Stimulated activated CD8-positive, alpha-beta memory T cell treated with anti-CD3 and anti-CD28 coated beads, Interleukin-4, amount 100 ng/mL, for 1 hour (primary cell): ENCODE data around the gene AGTPBP1.
A peak's percentile ranks its signal among the peaks of the same experiment; 100 is the strongest.
"Not testable (repeated sequence)": the region's sequence is repeated elsewhere in the genome, so short reads cannot be mapped to it uniquely, and the experiment has no call there.

ENCODE experiments used
- DNase-seq, 2 donors: peaks; one replicate each; pipeline ENCODE4 v3.0.0-alpha.2; 2020; ENCODE audit warnings: low read depth in 2 of 2, low spot score in 1 of 2

The AGTPBP1 gene

DNA sequence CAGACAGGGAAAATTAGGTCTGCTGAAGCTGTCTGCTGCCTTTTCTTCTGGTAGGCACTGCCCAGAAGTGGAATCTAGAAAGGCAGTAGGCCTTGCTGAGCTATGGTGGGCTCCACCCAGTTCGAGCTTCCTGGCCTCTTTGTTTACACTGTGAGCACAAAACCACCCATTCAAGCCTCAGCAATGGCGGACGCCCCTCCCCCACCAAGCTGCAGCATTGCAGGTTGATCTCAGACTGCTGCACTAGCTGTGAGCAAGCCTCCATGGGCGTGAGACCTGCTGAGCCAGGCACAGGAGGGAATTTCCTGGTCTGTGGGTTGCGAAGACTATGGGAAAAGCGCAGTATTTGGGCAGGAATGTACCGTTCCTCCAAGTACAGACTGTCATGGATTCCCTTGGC, 18.5 kb downstream of the AGTPBP1 start:
- peak in 1 of 2 donors; percentile 17 for DNase-seq

DNA sequence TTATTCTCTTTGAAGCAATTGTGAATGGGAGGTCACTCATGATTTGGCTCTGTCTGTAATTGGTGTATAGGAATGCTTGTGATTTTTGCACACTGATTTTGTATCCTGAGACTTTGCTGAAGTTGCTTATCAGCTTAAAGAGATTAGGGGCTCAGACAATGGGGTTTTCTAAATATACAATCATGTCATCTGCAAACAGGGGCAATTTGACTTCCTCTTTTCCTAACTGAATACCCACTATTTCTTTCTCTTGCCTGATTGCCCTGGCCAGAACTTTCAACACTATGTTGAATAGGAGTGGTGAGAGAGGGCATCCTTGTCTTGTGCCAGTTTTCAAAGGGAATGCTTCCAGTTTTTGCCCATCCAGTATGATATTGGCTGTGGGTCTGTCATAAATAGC, 22.3 kb downstream of the AGTPBP1 start:
- DNase-seq, result not testable (repeated sequence)

DNA sequence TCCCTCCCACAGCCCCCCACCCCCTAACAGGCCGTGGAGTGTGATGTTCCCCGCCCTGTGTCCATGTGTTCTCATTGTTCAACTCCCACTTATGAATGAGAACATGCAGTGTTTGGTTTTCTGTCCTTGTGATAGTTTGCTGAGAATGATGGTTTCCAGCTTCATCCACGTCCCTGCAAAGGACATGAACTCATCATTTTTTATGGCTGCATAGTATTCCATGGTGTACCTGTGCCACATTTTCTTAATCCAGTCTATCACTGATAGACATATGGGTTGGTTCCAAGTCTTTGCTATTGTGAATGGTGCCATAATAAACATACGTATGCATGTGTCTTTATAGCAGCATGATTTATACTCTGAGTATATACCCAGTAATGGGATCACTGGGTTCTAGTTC, 23.9 kb downstream of the AGTPBP1 start:
- DNase-seq, result not testable (repeated sequence)

DNA sequence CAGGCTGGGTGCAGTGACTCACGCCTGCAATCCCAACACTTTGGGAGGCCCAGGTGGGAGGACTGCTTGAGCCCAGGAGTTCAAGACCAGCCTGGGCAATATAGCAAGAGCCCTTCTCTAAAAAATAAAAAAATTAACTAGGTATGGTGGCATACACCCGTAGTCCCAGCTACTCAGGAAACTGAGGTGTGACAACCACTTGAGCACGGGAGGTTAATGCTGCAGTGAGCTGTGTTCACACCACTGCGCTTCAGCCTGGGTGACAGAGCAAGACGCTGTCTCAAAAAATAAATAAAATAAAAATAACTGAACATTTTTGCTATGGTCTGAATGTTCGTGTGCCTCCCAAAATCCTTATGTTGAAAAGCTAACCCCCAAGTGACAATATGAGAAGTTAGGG, 24.5 kb downstream of the AGTPBP1 start:
- no peak for DNase-seq

DNA sequence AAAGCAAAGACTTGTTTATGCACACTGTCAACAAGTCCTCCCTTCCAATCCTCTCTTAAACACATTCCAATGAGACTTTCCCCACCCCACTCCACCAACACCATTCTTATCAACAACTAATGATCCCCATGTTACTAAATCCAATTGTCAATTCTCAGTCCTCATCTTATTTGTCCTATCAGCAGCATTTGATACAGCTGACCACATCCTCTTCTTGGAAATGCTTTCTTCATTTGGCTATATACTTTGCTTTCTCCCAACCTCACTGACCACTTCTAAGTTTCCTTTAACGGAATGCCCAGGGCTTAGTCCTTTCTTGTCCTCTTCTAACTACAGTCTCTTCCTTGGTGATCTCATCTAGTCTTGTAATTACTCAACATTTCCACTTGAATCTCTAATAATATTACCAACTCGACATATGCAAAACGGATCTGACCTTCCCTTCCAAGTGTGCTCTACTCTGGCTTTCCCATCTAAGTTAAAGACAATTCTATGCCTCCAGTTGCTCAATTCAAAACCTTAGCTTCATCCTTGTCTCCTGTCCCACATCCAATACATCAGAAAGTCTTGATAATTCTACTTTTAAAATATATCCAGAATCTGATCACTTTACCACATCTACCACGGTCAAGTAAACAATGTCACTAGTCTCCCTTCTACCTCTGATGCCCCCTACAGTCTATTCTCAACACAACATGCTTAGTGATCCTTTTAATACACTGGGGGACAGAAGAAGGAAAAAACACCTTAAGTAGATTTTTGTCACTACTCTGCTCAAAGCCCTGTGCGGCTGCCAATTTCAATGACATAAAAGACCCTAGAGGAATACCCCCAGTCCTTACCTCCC, 25.5 kb downstream of the AGTPBP1 start:
- no peak for DNase-seq

DNA sequence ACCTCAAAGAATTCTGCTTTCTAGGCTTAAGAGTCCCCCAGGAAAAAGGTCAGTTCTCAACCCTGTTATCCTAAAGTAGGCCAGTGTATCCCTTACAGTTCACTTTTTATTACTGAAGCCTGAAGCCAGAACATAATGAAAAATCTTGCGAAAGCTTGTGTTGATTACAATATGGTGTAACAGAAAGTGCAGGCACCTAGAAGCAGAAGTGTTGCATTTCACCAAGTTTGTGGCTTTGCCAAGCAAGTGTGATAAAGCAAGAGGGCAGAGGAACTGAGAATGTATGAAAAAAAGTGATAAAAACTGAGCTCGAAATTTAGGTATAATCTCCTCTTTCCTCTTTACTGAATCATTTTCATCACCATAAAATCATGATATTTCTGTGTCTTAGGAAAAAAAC, 26.2 kb downstream of the AGTPBP1 start:
- no peak for DNase-seq

DNA sequence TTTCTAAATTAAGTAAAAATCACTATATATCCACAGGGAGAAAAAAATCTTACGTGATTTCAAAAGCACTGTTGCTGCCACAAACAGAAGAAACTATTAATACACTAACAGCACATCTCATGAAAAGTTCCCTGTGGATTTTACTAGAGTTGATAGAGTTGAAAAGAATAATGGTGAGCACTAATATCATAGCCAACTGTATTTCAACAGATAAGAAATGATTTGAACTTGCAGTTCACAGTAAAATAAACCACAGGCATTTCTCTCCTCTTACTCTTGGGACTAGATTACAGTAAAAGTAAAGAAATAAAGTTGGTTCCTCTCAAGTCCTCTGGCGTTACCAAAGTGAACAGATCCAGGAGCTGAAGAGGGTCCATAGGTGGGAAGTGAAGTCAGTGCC, 27.9 kb downstream of the AGTPBP1 start:
- DNase-seq, result no peak

DNA sequence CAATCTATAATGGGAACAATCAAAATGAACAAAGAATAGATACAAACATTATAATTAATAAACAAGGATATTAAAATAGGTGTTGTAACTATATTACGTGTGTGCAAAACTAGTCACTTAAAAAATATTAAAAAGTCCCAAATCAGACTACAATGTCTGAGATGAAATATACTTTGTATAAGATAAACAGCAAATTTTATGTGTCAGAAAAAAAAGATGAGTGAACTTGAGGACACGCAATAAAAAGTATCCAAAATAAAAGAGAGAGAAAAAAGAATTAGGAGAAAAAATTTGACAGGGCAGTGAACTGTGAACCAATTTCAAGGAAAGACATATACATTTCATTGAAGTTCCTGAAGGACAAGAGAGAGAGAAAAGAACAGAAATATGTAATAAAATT, 37.0 kb downstream of the AGTPBP1 start:
- DNase-seq, result no peak

DNA sequence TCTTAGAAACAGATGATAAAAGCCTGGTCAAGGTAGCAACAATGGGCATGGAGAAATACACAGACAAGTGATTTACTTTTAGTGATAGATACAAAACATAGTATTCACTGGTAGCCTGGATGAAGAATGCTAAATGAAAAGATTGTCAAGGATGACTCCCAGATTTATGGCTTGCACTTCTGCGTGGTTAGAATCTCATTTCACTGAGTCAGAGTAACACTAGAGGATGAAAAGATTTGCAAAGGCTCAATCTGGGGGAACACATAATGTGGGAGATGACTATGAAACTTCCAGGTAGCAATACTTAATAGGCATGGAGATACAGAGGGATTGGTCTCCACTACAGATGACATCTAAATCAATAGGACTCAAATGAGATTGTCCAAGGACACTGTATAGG, 38.4 kb downstream of the AGTPBP1 start:
- DNase-seq, result no peak

DNA sequence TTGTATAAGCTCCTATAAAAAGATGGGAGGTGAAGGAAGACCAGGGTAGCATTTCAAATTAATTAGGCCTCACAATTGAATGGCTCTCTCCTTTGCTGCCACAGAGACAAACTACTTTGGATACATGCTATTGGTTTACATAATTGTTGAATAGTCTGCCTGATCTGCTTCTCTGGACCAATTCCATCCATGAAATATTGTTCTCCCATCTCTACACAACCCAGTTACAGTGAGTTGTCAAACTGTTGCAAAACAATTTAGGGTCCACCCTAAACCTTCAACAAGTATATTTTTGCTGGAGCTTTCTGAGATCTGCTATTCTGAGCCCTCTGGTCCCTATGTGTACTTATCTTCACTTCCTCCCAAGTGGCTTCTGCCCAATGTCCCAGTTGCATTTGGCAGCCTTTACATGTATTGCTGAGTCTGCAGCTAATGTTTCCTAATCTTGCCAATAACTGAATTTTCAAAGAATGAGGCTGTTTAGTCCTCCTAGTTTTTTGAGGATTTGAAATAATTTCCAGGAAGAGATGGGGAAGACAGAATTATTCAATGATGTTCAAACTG, 38.9 kb downstream of the AGTPBP1 start:
- DNase-seq, result no peak

DNA sequence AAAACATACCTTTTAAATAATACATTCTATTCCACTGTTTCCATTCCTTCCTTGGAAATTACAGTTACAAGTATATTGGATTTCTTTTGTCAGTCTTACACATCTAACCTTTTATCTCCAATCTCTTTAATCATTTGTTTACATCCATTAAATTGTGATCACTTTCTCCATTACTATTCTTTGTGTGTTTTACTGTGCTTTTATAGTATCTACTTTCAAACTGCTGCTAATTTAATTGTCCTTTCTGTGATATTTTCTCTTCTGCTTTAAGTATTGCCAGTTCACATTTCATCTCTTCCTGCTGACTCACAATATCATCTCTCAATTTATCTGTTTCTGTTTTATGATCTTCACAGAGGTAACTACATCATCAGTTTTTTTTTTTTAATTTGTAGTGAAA, 39.6 kb downstream of the AGTPBP1 start:
- no peak for DNase-seq

DNA sequence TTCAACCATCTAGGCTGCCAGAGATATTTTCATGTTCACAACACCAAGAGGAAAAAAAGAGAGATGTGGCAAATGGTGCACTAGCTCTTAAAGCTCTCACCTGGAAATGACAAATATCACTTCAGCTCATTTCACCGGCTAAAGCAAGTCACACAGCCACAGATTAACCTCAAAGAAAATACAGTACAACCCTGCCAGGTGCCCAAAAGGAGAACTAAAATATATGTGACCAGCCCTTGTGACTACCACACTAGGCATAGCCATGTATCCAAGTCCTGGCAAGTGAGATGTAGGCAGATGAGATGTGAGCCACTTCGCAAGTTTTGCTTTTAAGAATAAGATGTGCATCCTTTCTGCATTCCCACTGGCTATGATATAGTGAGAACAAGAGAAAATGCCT, 41.4 kb downstream of the AGTPBP1 start:
- no peak for DNase-seq

DNA sequence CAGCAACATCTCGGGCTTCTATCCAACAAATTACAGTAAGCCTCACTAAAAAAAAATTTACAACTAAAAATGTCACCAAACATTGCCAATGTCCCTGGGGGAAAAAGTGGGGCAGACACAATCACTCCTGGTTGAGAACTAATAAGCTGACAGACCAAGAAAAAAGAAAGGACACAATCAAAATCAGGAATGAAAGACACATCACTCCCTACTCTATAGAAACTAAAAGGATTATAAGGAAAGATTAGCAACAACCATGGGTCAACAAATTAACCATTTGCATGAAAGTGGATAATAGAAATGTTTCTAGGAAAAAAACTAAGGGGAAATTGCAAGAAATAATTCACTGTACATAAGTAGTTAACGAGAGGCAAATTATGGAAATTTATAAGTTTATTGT, 53.4 kb downstream of the AGTPBP1 start:
- DNase-seq, result no peak

DNA sequence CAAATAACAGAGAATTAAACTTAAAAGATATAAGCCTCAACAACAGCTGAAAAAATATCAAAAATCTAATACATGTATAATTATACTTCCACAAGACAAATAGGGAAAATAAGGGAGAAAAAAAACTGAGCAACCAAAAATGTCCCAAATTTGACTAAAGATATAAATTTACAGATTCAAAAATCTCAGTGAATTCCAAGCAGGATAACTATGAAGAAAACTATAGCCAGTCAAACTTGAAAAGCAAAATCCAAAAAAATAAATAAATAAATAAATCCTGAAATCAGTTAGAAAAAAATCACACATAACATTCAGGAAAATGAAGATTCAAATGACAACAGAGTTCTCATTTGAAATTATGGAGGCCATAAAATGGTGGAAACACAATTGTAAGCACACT, 56.7 kb downstream of the AGTPBP1 start:
- DNase-seq, result no peak

DNA sequence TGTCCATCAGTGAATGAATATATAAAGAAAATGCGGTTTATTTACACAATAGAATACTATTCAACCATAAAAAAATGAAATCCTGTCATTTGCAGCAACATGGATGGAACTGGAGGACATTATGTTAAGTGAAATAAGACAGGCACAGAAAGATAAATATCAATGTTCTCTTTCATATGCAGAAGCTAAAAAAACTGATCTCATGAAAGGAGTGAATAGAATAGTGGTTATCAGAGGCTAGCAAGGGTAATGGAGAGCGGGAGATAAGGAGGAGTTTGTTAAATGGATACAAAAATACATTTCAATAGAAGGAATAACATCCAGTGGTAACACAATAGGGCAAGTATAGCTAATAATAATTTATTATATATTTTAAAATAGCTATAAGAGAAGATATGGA, 65.0 kb downstream of the AGTPBP1 start:
- no peak for DNase-seq

DNA sequence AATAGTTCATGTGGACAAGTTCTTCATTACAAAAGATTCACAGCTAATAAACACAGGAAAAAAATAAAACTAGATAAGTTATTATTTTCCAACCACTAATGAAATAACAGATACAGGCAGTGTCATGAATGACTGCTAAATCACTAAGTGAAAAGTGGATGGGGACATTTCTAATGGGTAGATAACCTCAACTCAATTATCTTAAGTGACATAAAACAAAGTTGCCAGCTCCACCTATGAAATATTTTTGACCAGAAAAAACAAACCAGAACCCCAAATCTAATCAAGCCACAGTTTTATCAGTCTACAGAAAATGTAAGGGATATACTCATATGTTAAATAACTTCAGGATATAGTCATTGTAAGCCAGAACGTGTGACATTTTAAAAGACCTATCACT, 74.4 kb downstream of the AGTPBP1 start:
- DNase-seq, result no peak

DNA sequence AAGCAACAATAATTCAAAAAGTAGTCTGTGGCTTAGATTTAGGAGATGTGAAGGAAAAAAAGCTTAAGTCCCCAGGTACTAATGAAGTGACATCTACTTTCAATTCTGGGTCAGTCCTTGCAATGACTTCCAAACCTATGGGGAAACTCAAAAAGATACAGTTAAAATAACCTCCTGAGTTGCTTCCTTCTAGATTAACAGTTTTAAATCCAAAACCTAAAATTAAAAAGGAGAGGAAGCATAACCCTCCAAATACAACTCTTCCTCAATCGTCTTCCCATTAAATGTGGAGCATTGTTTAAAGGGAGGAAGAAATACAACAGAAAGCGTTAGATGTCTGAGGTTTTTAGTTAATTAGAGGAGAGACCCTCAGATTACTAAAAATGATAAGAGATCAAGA, 75.7 kb downstream of the AGTPBP1 start:
- no peak for DNase-seq

DNA sequence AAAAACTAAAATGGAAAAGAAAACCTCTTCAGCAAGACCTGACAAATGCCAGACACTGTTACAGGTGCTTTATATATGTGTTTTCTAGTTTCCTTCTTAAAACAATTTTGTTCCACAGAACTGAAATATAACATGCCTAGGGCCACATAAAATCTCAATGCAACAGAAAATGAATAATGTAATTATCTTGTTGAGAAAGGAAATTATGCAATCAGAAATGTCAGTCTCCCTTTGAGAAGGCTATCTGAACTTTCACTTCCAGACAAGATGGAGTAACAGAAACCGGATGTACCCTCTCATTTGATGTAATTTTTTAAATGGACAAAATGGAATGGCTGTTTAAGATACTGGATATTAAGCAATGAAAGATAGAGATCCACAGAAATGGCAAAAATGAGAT, 79.2 kb downstream of the AGTPBP1 start:
- DNase-seq, result no peak

DNA sequence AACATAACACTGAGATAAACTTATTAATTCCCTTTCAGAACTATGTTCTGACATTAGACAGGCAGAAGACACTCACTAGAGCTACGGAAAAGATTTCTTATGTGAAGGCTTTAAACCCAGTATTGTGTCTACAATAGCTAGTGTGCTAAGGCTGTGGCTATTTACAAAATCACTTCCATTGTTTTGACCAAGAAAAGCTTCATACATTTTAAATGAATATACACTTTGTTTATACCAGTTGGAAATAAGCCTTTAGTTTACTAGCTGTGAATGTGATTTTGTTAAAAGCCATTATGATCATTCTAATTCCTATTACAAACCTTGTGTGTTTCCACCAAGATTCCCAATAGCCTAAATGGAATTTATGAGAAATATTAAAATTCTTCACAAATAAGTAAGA, 83.0 kb downstream of the AGTPBP1 start:
- DNase-seq, result no peak

DNA sequence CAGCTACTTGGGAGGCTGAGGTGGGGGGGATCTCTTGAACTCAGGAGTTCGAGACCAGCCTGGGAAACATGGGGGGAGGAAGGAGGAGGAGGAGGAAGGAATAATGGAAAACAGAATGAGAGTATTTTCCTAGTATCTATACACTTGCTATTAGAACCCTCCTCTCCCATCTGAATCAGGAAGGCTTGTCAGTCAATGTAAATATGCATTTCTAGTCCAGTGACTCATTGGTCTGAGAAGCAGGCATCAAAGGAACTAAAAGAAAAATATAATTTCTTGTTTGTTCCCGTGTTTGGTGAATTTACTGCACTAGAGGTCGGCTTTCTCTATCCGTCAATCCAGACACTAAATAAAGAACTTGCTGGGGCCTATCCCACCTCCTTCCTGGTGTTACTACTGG, 88.6 kb downstream of the AGTPBP1 start:
- DNase-seq, result no peak

DNA sequence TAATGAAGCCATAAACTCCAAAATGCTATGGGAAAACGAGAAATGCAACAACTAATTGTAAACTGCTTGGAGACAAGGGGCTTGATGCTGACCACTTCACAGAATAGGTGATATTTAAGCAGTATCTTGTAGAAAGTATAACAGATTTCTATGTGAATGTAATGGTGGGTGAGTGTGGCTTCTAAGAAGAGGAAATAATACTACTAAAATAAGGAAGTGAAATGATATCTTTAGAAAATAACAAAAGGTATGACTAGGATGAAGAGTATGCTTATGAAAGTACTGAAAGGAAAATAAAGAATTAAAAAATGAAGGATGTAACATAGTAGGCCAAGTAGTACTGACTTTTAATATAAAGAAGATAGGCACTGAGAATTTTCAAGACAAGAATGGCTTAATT, 94.2 kb downstream of the AGTPBP1 start:
- DNase-seq, result no peak

DNA sequence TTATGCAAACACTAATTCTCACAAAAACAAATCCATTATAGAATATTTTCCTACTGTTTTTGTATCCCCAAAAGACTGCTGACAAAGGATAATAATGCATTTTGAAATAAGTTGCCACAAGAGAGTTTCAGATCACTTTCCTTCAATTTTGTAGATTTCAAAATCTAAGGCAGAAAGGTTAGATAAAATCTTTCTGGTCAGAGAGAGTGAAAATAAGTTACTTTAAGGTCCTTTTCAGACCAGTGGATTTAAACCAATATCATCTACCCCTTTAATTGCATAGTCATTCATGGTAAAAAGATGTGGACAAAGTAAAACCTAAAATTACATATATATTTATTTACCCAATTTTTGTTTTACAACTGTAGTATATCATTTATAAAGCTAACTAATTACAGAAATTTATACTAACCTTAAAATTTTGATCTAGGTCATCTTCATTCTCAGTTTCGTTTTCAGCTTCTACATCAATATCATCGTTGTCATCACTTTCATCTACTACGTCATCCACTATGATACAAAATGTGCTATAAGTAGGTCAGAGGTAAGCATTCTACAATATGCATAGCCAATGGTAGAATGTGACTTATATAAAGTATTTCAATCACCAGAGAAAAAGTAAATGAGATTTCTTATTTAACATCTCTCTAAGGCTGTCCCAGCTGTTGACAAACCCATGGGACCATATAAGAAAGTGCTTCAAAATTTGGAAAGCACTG, 95.7 kb downstream of the AGTPBP1 start:
- DNase-seq, result no peak
